ENCODE measurements around the gene RAB11FIP3.

DNA sequence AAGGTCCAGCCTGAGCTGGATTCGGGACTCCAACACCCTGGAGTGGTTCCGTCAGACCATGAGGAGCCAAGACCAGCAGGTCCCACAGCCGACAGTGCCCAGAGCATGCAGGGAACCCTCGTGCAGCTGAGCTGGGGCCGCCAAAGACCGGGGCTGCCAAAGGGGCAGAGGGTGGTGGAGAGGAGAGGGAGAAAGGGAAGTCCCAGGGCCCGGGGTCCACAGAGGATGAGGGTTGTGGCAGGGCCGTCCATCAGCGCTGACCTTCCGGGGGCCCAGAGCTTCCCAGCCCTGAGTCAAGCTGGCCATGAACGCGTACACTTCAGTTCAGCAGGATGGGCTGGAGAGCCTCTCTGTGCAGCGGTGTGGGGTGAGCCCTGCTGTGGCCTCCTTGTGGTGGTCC, 95.4 kb downstream of the RAB11FIP3 start:
- TF ChIP-seq, protein P1, sequence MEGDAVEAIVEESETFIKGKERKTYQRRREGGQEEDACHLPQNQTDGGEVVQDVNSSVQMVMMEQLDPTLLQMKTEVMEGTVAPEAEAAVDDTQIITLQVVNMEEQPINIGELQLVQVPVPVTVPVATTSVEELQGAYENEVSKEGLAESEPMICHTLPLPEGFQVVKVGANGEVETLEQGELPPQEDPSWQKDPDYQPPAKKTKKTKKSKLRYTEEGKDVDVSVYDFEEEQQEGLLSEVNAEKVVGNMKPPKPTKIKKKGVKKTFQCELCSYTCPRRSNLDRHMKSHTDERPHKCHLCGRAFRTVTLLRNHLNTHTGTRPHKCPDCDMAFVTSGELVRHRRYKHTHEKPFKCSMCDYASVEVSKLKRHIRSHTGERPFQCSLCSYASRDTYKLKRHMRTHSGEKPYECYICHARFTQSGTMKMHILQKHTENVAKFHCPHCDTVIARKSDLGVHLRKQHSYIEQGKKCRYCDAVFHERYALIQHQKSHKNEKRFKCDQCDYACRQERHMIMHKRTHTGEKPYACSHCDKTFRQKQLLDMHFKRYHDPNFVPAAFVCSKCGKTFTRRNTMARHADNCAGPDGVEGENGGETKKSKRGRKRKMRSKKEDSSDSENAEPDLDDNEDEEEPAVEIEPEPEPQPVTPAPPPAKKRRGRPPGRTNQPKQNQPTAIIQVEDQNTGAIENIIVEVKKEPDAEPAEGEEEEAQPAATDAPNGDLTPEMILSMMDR (IDR thresholded peaks at IDR 0.05): no peak
- no peak for TF ChIP-seq POLR2A (IDR thresholded peaks at IDR 0.05)

All from adrenal gland (tissue), 5 donors.